ENCODE data around the gene TMEM222. TPM values are rescaled to one million over a fixed set of nuclear protein-coding genes. Genes with fewer than 3 reads are reported as not detected.

The TMEM222 gene
- total and polyA plus RNA-seq, 2 of the 4 experiments (the other 2 are of a cell fraction): 19.9 to 54.1 TPM

DNA sequence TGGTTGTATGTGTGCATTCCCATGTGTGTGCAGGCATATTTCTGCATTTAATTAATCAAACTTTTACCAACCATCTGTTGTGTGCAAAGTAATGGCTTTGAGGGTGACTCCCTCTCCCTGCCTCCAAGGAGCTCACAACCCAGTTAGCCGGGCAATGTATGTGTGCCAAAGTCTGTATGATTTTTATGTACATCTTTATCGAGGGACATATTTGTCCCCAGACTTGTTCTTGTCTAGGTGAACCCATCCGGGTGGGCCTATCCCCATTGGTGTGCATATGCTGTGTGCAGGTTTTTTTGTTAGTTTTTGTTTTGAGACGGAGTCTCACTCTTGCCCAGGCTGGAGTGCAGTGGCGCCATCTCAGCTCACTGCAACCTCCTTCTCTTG lies 21.7 kb downstream of the TMEM222 start:
- no peak overlapping the region for H4K8ac ChIP-seq (ENCODE audit: low read depth in 2 of 2, low read length in 2 of 2)
- H3K56ac ChIP-seq (ENCODE audit: extremely low read depth, insufficient read depth, low read length): no peak overlapping the region
- H3K36me3 ChIP-seq (ENCODE audit: control insufficient read depth, insufficient read depth, low read length): 0 out of 2 replicates have a peak, but pooled peaks cover 2% of the 10 kb centered on the region
- BruUV-seq (replicated peaks): no TSS peak
- ATAC-seq (ENCODE audit: low read depth) (no peak), DNase-seq (no peak)
- intact Hi-C loops (cut with micrococcal nuclease) (no loop called here), dilution Hi-C loops (cut with HindIII; ENCODE audit: low sequenced_read_pairs, unreplicated experiment) (no loop called here), in situ Hi-C loops (cut with MboI; ENCODE audit: low sequenced_read_pairs) (no loop called here)
- no peaks in the 10 kb centered on the region for H3K27me3 ChIP-seq (ENCODE audit: control insufficient read depth, insufficient read depth, low read length)
- WGBS, 2 experiments (ENCODE audit: extremely low coverage in 2 of 2, insufficient read length in 1 of 2): no CpG with 5 or more reads among the region's 5 CpGs
- no peak overlapping the region for H3K4me3 ChIP-seq (ENCODE audit: insufficient read depth, low read depth, low read length)
- no peak overlapping the region for H3K18ac ChIP-seq (ENCODE audit: low read depth, low read length)
- no peak overlapping the region for H2BK15ac ChIP-seq (ENCODE audit: low read depth, low read length)
- H4K5ac ChIP-seq (ENCODE audit: low read depth, low read length): no peak overlapping the region
- peaks cover 7% of the 10 kb centered on the region; the same call in 1 of the 2 replicates for H3K9me1 ChIP-seq (ENCODE audit: insufficient read depth, low read length)
- H2AK5ac ChIP-seq (ENCODE audit: low read depth, low read length): no peak overlapping the region
- H2BK120ac ChIP-seq (ENCODE audit: low read depth, low read length): no peak overlapping the region
- no peak overlapping the region for H3K4ac ChIP-seq (ENCODE audit: low read depth, low read length)
- peaks cover 15% of the 10 kb centered on the region for H3K4me1 ChIP-seq (ENCODE audit: control insufficient read depth, insufficient read depth, low read length)
- H2BK20ac ChIP-seq (ENCODE audit: low read depth, low read length): no peak overlapping the region
- H4K91ac ChIP-seq (ENCODE audit: insufficient read depth, low read depth, low read length): no peak overlapping the region
- H2AK9ac ChIP-seq (replicated peaks; ENCODE audit: low read depth, low read length, poor library complexity): no peak overlapping the region
- no peak overlapping the region for H3K23ac ChIP-seq (ENCODE audit: low read depth, low read length)
- no peak overlapping the region for H2AFZ ChIP-seq (replicated peaks; ENCODE audit: low read length, poor library complexity)
- no peaks in the 10 kb centered on the region for H3K9me3 ChIP-seq (ENCODE audit: control insufficient read depth, insufficient read depth, low read length)
- ChIA-PET POLR2A (ENCODE audit: unreplicated experiment) (no interaction called here), CTCF (no interaction called here)
- no peaks in the 10 kb centered on the region for H3K79me1 ChIP-seq (ENCODE audit: low read depth in 1 of 2, low read length in 2 of 2)
- no peak overlapping the region for H3K9ac ChIP-seq (ENCODE audit: low read depth, low read length)
- no peak overlapping the region for H2BK5ac ChIP-seq (ENCODE audit: low read depth, low read length, poor library complexity, severe bottlenecking)
- no peak overlapping the region for H3K4me2 ChIP-seq (ENCODE audit: low read depth, low read length)
- no peak overlapping the region for H3K14ac ChIP-seq (replicated peaks; ENCODE audit: low read depth, low read length)
- no peaks in the 10 kb centered on the region for H4K20me1 ChIP-seq (ENCODE audit: insufficient read depth, low read length)
- TF ChIP-seq NFE2L2 (IDR thresholded peaks at IDR 0.05; ENCODE audit: low read depth, low read length) (no peak), CEBPB (IDR thresholded peaks at IDR 0.05; ENCODE audit: low read depth, low read length) (no peak), MAFK (IDR thresholded peaks at IDR 0.05; ENCODE audit: low read depth, low read length) (no peak), MXI1 (IDR thresholded peaks at IDR 0.05; ENCODE audit: borderline replicate concordance, low read depth, low read length) (no peak), SMC3 (IDR thresholded peaks at IDR 0.05; ENCODE audit: low read depth, low read length) (no peak), POLR2A (IDR thresholded peaks at IDR 0.05; ENCODE audit: low read depth, low read length) (no peak), BHLHE40 (IDR thresholded peaks at IDR 0.05; ENCODE audit: low read depth, low read length) (no peak), RCOR1 (IDR thresholded peaks at IDR 0.05; ENCODE audit: insufficient replicate concordance, low read length) (no peak), MAZ (IDR thresholded peaks at IDR 0.05; ENCODE audit: borderline replicate concordance, low read depth, low read length) (no peak), CHD1 (IDR thresholded peaks at IDR 0.05; ENCODE audit: low read depth, low read length) (no peak), RAD21 (IDR thresholded peaks at IDR 0.05; ENCODE audit: low read length) (no peak), RFX5 (IDR thresholded peaks at IDR 0.05; ENCODE audit: low read depth, low read length) (no peak), FOS (IDR thresholded peaks at IDR 0.05; ENCODE audit: low read depth, low read length) (no peak)
- TF ChIP-seq, protein P1, sequence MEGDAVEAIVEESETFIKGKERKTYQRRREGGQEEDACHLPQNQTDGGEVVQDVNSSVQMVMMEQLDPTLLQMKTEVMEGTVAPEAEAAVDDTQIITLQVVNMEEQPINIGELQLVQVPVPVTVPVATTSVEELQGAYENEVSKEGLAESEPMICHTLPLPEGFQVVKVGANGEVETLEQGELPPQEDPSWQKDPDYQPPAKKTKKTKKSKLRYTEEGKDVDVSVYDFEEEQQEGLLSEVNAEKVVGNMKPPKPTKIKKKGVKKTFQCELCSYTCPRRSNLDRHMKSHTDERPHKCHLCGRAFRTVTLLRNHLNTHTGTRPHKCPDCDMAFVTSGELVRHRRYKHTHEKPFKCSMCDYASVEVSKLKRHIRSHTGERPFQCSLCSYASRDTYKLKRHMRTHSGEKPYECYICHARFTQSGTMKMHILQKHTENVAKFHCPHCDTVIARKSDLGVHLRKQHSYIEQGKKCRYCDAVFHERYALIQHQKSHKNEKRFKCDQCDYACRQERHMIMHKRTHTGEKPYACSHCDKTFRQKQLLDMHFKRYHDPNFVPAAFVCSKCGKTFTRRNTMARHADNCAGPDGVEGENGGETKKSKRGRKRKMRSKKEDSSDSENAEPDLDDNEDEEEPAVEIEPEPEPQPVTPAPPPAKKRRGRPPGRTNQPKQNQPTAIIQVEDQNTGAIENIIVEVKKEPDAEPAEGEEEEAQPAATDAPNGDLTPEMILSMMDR (conservative IDR thresholded peaks at IDR 0.05; ENCODE audit: low read depth, low read length): no peak
- TF ChIP-seq, protein P2, sequence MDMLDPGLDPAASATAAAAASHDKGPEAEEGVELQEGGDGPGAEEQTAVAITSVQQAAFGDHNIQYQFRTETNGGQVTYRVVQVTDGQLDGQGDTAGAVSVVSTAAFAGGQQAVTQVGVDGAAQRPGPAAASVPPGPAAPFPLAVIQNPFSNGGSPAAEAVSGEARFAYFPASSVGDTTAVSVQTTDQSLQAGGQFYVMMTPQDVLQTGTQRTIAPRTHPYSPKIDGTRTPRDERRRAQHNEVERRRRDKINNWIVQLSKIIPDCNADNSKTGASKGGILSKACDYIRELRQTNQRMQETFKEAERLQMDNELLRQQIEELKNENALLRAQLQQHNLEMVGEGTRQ (IDR thresholded peaks at IDR 0.05; ENCODE audit: low read depth, low read length): no peak
- no peak overlapping the region for H3K27ac ChIP-seq (ENCODE audit: insufficient read depth, low read length)

Measured in IMR-90 (cell line).